Stimulated activated CD8-positive, alpha-beta memory T cell treated with anti-CD3 and anti-CD28 coated beads, Interleukin-12 subunit alpha, Interleukin-12 subunit beta, amount 100 ng/mL, for 4 hours (primary cell): ENCODE data around the gene RUSF1.
A peak's percentile ranks its signal among the peaks of the same experiment; 100 is the strongest.
"Not testable (repeated sequence)": the region's sequence is repeated elsewhere in the genome, so short reads cannot be mapped to it uniquely, and the experiment has no call there.

Experiments used
- DNase-seq: peaks from one replicate; pipeline ENCODE4 v3.0.0-alpha.2; 2020; ENCODE audit warnings: low read depth

The RUSF1 gene

GRCh38 chr16:31517800-31518402 is 9.7 kb upstream of the RUSF1 start:
- no peak for DNase-seq

GRCh38 chr16:31513884-31514283 is 5.7 kb upstream of the RUSF1 start:
- DNase-seq = no peak

- DNase-seq = no peak
These were observed 4.9 kb upstream of the RUSF1 start for GRCh38 chr16:31513126-31513525.

- no peak for DNase-seq
These were observed 560 bp upstream of the RUSF1 start for GRCh38 chr16:31508706-31509195.

GRCh38 chr16:31507617-31507928 is 618 bp downstream of the RUSF1 start:
- DNase-seq = no peak

GRCh38 chr16:31505483-31505882 is 2.7 kb downstream of the RUSF1 start:
- DNase-seq = no peak

- DNase-seq = no peak
These were observed 4.0 kb downstream of the RUSF1 start for GRCh38 chr16:31504159-31504558.

- DNase-seq = not testable (repeated sequence)
These were observed 4.6 kb downstream of the RUSF1 start for GRCh38 chr16:31503555-31503954.

GRCh38 chr16:31502981-31503380 is 5.2 kb downstream of the RUSF1 start:
- DNase-seq = no peak

GRCh38 chr16:31501966-31502348 is 6.2 kb downstream of the RUSF1 start:
- no peak for DNase-seq

GRCh38 chr16:31501226-31501965 is 6.8 kb downstream of the RUSF1 start:
- DNase-seq = no peak

- DNase-seq = no peak
These were observed 8.3 kb downstream of the RUSF1 start for GRCh38 chr16:31499928-31500327.

- DNase-seq = no peak
These were observed 9.7 kb downstream of the RUSF1 start for GRCh38 chr16:31498493-31498892.

- no peak for DNase-seq
These were observed 11.5 kb downstream of the RUSF1 start for GRCh38 chr16:31496670-31497069.

- no peak for DNase-seq
These were observed 14.6 kb downstream of the RUSF1 start for GRCh38 chr16:31493506-31494125.

- no peak for DNase-seq
These were observed 16.3 kb downstream of the RUSF1 start for GRCh38 chr16:31491778-31492418.

- DNase-seq = no peak
These were observed 18.3 kb downstream of the RUSF1 start for GRCh38 chr16:31489616-31490584.

- no peak for DNase-seq
These were observed 19.0 kb downstream of the RUSF1 start for GRCh38 chr16:31489298-31489564.

- no peak for DNase-seq
These were observed 19.5 kb downstream of the RUSF1 start for GRCh38 chr16:31488468-31489297.

- peak; percentile 58 for DNase-seq
These were observed 20.3 kb downstream of the RUSF1 start for GRCh38 chr16:31487720-31488467.
